Adipocyte (in vitro differentiated cells): ENCODE measurements around the gene PCSK2.
"Not testable (repeated sequence)": the region's sequence is repeated elsewhere in the genome, so short reads cannot be mapped to it uniquely, and the experiment has no call there.

Experiments
- DNase-seq: peaks from one replicate; pipeline ENCODE4 v3.0.0-alpha.2; 2015; ENCODE audit warnings: low read depth
- H3K27me3 ChIP-seq: replicated peaks from 2 replicates; pipeline ENCODE4 v1.7.0; 2013; ENCODE audit warnings: mild to moderate bottlenecking, low read length, moderate library complexity; ENCODE audit not compliant: control insufficient read depth, insufficient read depth
- H3K36me3 ChIP-seq: 2 replicates; pipeline ENCODE4 v1.7.0; 2013; ENCODE audit warnings: low read length, mild to moderate bottlenecking, moderate library complexity; ENCODE audit not compliant: control insufficient read depth, insufficient read depth, severe bottlenecking
- H3K4me1 ChIP-seq: 2 replicates; pipeline ENCODE4 v1.7.0; 2013; ENCODE audit warnings: mild to moderate bottlenecking, low read length, moderate library complexity; ENCODE audit not compliant: control insufficient read depth, insufficient read depth
- H3K4me3 ChIP-seq: 2 replicates; pipeline ENCODE4 v1.7.0; 2013; ENCODE audit warnings: mild to moderate bottlenecking, low read length, moderate library complexity
- H3K9ac ChIP-seq: 2 replicates; pipeline ENCODE4 v1.7.0; 2013; ENCODE audit warnings: mild to moderate bottlenecking, low read length, moderate library complexity
- H3K9me3 ChIP-seq: 2 replicates; pipeline ENCODE4 v1.7.0; 2013; ENCODE audit warnings: mild to moderate bottlenecking, low read length, moderate library complexity; ENCODE audit not compliant: control insufficient read depth

PCSK2 gene

GRCh38 chr20:17215167-17215566, 11.7 kb upstream of the PCSK2 start:
- H3K9me3 ChIP-seq = no peaks in the 10 kb centered on the region
- H3K4me1 ChIP-seq = no peaks in the 10 kb centered on the region
- H3K27me3 ChIP-seq = no peaks in the 10 kb centered on the region
- no peaks in the 10 kb centered on the region for H3K36me3 ChIP-seq
- no peak for DNase-seq
- no peak overlapping the region for H3K9ac ChIP-seq
- no peak overlapping the region for H3K4me3 ChIP-seq

GRCh38 chr20:17219856-17220255, 7.0 kb upstream of the PCSK2 start:
- H3K4me3 ChIP-seq, H3K36me3 ChIP-seq, H3K9me3 ChIP-seq, DNase-seq, H3K9ac ChIP-seq, H3K4me1 ChIP-seq: not testable (repeated sequence)
- peaks cover 13% of the 10 kb centered on the region for H3K27me3 ChIP-seq

- H3K4me1 ChIP-seq = peaks cover 7% of the 10 kb centered on the region
Measured at GRCh38 chr20:17223553-17223952, 3.3 kb upstream of the PCSK2 start.

GRCh38 chr20:17225851-17226409, 910 bp upstream of the PCSK2 start:
- Histone ChIP-seq H3K9ac (no peak overlapping the region), H3K27me3 (peaks cover 55% of the 10 kb centered on the region)

More at GRCh38 chr20:17223553-17223952, 3.3 kb upstream of the PCSK2 start:
- Histone ChIP-seq H3K27me3 (peaks cover 43% of the 10 kb centered on the region), H3K36me3 (no peaks in the 10 kb centered on the region), H3K9me3 (no peaks in the 10 kb centered on the region), H3K4me3 (no peak overlapping the region), H3K9ac (no peak overlapping the region)
- no peak for DNase-seq

GRCh38 chr20:17227219-17227575, 357 bp downstream of the PCSK2 start:
- Histone ChIP-seq H3K9ac (no peak overlapping the region), H3K4me1 (peaks cover 7% of the 10 kb centered on the region), H3K27me3 (peaks cover 55% of the 10 kb centered on the region), H3K4me3 (no peak overlapping the region), H3K36me3 (no peaks in the 10 kb centered on the region), H3K9me3 (no peaks in the 10 kb centered on the region)
- peak; percentile 11 for DNase-seq

More at GRCh38 chr20:17225851-17226409, 910 bp upstream of the PCSK2 start:
- Histone ChIP-seq H3K9me3 (no peaks in the 10 kb centered on the region), H3K36me3 (no peaks in the 10 kb centered on the region), H3K4me1 (peaks cover 7% of the 10 kb centered on the region), H3K4me3 (peak overlapping the region; percentile 67)
- DNase-seq = no peak

GRCh38 chr20:17227669-17228623, 1.1 kb downstream of the PCSK2 start:
- Histone ChIP-seq H3K9ac (no peak overlapping the region), H3K36me3 (no peaks in the 10 kb centered on the region), H3K4me3 (no peak overlapping the region), H3K27me3 (peaks cover 52% of the 10 kb centered on the region), H3K9me3 (no peaks in the 10 kb centered on the region), H3K4me1 (peaks cover 7% of the 10 kb centered on the region)
- peak; percentile 26 for DNase-seq

- Histone ChIP-seq H3K27me3 (peaks cover 48% of the 10 kb centered on the region), H3K4me3 (no peak overlapping the region), H3K4me1 (peaks cover 7% of the 10 kb centered on the region), H3K9ac (no peak overlapping the region), H3K36me3 (no peaks in the 10 kb centered on the region), H3K9me3 (no peaks in the 10 kb centered on the region)
- no peak for DNase-seq
Measured at GRCh38 chr20:17228624-17229061, 1.8 kb downstream of the PCSK2 start.

- Histone ChIP-seq H3K9ac (no peak overlapping the region), H3K36me3 (no peaks in the 10 kb centered on the region), H3K4me1 (peaks cover 7% of the 10 kb centered on the region), H3K9me3 (no peaks in the 10 kb centered on the region), H3K27me3 (peaks cover 47% of the 10 kb centered on the region), H3K4me3 (no peak overlapping the region)
- no peak for DNase-seq
Measured at GRCh38 chr20:17229256-17229655, 2.4 kb downstream of the PCSK2 start.

- Histone ChIP-seq H3K4me3 (no peak overlapping the region), H3K9ac (no peak overlapping the region), H3K27me3 (peaks cover 17% of the 10 kb centered on the region), H3K4me1 (no peaks in the 10 kb centered on the region), H3K36me3 (no peaks in the 10 kb centered on the region), H3K9me3 (peaks cover 4% of the 10 kb centered on the region)
- no peak for DNase-seq
Measured at GRCh38 chr20:17233626-17234025, 6.8 kb downstream of the PCSK2 start.

- no peak for DNase-seq
- no peaks in the 10 kb centered on the region for H3K36me3 ChIP-seq
- no peaks in the 10 kb centered on the region for H3K4me1 ChIP-seq
- H3K9ac ChIP-seq = no peak overlapping the region
- H3K4me3 ChIP-seq = no peak overlapping the region
- H3K9me3 ChIP-seq = peaks cover 4% of the 10 kb centered on the region
- H3K27me3 ChIP-seq = peaks cover 6% of the 10 kb centered on the region
Measured at GRCh38 chr20:17236766-17237165, 9.9 kb downstream of the PCSK2 start.

GRCh38 chr20:17248224-17248623, 21.4 kb downstream of the PCSK2 start:
- Histone ChIP-seq H3K4me1 (no peaks in the 10 kb centered on the region), H3K36me3 (no peaks in the 10 kb centered on the region), H3K4me3 (no peak overlapping the region), H3K9ac (no peak overlapping the region), H3K27me3 (peaks cover 3% of the 10 kb centered on the region), H3K9me3 (no peaks in the 10 kb centered on the region)
- no peak for DNase-seq
